SK-N-MC (cell line): Measurements from ENCODE around the gene TMEM117.

ENCODE experiments used
- EZH2 ChIP-seq: fragments of 200-600 bp; sonication (generic); IDR thresholded peaks from one replicate; pipeline ENCODE4 v1.6.1; 2017; ENCODE audit warnings: antibody characterized with exemption
- FOXP2 ChIP-seq: optimal IDR thresholded peaks from 2 replicates; pipeline ENCODE3; 2011; ENCODE audit warnings: mild to moderate bottlenecking, moderate library complexity; ENCODE audit not compliant: insufficient read depth; ENCODE audit errors: extremely low read length, control extremely low read depth
- POLR2AphosphoS5 ChIP-seq: IDR thresholded peaks from 2 replicates; pipeline ENCODE4 v1.6.1; 2012; ENCODE audit warnings: mild to moderate bottlenecking, low read depth, low read length, borderline replicate concordance

DNA sequence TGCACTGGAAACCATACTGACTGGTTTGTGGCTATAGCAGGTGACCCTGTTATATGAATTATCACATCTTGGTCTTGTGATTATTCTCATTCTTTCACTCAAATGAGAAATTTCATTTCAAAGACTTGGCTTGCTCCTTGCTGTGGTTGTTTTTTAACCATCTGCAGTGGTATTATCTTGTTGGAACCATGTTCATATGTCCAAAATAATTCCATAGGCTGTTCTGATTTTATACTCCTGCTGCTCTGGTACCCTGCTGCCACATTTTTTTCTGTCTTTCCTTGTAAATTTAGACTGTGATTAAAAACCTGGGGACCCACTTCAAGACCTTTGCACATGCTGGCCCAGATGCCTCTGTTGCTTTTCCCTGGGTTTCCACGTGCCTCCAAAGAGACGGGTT is 190.2 kb downstream of the TMEM117 start:
- TF ChIP-seq POLR2AphosphoS5 (no peak), EZH2 (no peak), FOXP2 (no peak)
